GM19324 (cell line): Measurements from ENCODE around the gene CCM2.

Experiments used
- ATAC-seq: cut with Tn5 transposase; IDR thresholded peaks from one replicate; pipeline ENCODE4 v1.9.1; 2021; ENCODE audit warnings: mild to moderate bottlenecking, moderate library complexity; ENCODE audit not compliant: unreplicated experiment, low FRiP score

The CCM2 gene

DNA sequence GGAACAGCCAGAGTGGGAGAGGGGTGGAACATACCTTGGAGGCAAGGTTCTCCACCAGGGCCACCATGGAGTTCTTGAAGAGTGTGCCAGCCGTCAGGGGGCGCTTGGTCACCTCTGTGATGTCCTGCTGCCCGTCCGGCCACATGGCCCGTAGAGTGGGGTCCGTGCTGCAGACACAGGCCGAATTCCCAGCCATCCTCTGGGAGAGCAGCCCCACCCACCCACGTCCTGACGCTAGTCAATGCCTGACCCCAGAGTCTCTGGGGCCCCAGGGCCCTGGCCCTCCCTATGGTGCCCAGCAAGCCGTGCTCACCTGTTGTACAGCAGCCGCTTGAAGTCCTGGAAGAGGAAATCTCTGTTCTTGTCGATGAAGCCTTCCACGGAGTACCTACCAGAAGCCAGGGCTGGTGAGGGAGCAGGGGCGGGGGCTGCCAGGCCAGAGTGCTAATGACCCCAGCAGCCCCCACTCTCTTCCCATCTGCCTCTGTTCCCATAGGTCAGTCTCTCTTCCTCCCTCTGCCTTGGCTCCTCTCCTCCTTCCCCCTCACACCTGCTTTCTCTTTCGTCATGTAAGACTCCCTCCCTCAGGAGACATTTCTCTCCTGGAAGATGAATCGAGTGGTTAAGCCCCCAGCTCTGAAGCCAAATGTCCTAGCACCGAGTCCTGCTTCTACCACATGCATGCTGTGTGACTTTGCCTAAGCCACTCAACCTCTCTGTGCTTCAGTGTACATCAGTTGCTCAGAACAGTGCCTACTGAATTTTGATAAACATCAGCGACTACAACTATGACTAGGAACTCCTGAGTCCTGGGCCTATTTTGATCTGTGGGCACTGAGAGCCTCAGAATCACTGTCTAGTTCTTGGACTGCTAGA lies 32.2 kb upstream of the CCM2 start:
- no peak for ATAC-seq

DNA sequence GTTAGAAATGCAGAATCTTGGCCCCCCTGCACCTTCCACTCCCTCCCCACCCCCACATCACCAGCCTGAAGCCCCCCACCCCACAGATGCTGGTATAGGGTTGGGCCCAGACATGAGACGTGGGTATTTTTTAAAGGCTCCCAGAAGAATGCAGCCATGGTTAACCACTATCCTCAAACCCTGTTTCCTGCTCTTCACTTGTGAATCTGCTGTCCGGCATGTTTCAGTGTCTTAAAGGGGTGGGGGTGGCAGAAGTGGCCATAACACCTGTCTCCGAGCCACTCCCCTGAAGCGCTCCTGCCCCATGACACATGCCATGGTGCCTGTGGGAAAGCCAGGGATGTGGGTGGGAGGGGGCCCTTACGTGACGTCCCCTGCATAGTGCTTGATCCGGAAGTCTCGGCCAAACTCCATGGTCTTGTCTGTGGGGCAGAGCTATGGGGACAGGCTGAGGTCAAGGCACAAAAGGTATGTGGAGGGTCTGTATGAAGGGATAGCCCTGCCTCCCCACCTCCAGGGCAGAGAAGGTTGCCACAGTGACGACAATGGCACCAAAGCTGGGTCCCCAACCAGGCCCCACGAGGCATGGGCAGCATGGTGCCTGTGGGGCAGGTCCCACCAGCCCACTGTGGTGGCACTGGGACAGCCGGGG lies 30.8 kb upstream of the CCM2 start:
- no peak for ATAC-seq

DNA sequence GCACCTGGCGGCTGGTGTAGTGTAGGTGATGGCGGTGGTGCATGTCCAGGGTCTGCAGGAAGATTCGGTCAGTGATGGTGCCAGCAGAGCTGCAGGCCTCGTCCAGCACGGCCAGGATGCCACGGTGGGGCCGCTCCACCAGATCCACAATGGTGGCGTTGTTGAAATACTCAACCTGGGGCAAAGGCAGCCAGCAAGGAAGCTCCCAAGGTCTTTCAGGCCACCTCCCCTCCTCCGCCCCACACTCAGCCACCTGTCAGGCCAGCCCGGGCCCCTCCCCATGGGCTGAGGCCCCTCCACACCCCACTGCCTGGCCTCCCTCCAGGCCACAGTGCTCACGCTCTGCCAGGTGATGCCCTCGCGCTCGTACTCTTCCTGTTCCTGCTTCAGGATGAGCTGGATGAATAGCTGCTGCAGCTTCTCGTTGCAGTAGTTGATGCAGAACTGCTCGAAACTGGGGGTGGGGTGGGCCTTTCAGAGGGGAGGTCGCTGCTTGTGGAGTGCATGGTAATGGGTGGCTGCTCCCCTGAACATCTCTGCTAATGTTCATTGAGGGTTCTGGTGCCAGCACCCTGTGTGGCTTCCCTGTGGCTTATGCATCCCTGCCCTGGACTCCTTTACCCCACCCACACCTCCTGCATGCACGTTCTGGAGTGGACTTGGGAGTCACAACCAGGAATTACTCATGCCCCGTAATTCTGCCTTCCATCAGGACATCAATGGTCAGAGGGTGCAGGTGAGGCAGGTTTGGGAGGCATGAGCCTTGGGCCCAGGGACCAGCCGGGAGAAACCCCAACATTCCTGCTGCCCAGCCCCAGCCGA lies 30.1 kb upstream of the CCM2 start:
- ATAC-seq = no peak

DNA sequence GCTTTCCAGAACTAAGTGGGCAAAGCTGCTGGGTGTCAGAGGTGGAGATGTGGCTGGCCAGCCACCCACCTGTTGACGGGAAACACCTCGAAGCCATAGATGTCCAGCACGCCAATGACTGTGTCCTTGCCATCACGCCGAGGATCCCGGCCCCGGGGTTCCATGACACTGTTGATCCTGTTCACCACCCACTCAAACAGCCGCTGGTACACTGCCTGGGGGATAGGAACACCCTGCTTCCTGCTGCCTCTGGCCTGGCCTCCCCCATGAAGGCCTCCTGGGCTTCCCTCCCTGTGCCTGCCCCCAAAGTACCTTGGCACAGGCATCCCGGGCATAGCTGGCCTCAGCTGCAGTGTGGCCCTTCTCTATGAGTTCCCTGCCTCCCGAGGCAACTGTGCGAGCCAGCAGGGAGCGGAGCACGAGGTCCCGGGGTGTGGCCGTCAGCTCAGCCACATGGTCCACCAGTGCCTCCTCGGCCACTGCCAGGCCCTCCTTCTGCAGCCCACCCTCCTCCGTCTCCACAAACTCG lies 29.4 kb upstream of the CCM2 start:
- ATAC-seq = no peak

DNA sequence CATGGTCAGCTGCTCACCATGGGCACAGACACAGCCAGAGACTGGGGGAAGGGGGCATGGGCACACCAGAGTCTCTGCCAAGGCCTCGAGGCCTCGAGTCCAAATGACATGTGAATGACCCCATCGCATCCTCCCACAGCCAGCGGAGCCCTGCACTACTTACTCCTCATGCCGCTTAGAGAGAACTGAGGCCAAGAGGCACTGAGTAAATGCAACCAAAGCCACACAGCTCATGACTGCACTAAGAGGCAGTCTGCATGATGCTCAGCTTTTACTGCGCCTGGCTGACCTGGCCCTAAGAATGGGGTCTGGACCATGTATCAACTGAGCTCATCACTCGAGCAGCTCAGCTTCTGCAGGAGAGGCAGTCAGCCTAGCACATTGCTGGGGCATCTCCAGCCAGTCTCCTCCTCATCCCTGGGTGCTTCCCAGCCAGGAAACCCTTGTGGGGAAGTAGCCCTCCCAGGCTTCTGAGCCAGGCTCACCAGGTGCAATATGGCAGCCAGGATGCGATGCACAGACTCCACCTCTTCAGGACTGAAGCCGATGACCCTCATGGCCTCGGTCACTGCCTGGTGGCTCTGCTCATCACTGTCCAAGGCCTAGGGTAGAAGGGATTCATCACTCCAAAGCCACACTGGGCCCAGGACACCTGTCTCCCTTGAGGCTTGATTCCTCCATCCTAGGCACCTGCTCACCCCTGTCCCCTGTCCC lies 28.7 kb upstream of the CCM2 start:
- no peak for ATAC-seq

DNA sequence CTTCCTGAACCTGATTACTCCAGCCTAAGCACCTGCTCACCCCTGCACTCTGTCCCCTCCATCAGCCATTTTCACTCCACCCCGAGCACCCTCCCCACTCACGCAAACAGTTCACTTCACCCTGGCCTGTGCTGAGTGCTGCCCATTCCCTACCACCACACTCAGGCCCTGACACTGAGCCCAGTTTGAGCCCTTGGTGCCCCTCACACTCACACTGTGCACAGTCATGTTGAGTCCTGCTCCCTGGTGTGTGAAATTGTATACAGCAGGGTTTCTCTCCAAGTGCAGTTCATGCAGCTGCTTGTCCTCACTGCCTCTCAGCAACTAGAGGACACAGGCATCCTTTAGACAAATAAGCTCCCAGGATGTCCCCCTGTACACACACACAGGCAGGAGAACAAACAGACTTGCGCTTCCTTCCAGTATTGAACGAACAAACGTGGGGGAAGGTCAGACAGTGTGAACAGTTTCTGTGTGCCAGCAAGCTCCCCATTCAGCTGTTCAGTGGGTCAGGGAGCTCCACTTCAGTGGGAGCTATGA lies 28.0 kb upstream of the CCM2 start:
- no peak for ATAC-seq

DNA sequence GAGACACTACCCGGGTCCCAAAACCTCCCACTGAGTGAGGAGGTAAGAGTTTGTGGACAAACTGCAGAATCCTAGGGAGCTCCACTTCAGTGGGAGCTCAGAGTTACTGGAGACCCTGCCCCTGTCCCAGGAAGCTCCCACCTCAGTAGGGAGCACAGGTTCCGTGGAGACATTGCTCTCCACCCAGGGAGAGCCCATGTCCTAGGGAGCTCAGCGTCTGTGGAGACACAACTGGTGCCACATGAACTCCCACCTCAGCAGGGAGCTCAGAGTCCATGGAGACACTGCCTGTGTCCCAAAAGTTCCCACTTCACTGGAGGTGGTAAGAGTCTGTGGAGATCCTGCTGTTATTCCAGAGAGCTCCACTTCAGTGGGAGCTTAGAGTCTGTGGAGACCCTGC lies 27.4 kb upstream of the CCM2 start:
- ATAC-seq = no peak

DNA sequence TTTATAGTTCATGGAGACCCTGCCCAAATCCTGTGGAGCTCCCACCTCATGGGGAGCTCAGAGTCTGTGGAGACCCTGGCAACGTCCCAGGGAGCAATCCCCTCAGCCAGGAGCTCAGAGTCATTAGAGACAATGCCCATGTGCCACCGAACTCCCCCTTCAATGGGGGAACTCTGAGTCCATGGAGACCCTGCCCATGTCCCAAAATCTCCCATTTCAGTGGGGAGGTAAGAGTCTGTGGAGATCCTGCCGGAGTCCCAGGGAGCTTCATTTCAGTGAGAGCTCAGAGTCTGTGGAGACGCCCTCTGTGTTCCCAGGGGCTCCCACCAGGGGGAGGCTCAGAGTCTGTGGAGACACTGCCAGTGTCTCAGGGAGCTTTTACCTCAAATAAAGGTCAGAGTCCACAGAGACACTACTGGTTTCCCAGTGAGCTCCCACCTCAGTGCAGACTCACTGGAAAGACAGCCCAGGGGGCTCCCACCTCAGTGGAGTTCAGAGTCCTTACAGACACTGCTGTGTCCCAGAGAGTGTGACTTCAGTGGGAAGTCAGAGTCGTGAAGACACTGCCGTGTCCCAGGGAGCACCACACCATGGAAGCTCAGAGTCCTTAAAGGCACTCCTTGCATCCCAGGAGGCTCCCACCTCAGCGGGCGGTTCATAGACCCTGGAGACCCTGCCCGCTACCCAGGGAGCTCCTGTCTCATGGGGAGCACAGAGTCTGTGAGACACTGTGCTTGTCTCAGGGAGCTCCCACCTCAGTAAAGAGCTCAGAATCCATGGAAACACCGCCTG lies 26.2 kb upstream of the CCM2 start:
- no peak for ATAC-seq

DNA sequence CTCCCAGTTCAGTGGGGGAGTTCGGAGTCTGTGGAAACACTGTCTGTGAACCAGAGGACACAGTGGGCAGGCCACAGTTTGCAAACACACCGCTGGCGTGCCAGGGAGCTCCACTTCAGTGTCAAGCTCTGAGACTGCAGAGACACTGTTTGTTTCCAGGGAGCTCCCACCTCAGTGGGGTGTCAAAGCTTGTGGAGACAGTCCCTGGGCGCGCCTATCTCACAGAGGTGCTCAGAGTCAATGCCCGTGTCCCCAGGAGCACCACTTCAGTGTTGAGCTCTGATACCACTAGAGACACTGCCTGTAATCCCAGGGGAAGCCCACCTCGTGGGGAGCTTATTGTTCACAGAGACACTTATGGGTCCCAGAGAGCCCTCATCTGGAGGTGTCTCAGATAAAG lies 25.5 kb upstream of the CCM2 start:
- no peak for ATAC-seq

DNA sequence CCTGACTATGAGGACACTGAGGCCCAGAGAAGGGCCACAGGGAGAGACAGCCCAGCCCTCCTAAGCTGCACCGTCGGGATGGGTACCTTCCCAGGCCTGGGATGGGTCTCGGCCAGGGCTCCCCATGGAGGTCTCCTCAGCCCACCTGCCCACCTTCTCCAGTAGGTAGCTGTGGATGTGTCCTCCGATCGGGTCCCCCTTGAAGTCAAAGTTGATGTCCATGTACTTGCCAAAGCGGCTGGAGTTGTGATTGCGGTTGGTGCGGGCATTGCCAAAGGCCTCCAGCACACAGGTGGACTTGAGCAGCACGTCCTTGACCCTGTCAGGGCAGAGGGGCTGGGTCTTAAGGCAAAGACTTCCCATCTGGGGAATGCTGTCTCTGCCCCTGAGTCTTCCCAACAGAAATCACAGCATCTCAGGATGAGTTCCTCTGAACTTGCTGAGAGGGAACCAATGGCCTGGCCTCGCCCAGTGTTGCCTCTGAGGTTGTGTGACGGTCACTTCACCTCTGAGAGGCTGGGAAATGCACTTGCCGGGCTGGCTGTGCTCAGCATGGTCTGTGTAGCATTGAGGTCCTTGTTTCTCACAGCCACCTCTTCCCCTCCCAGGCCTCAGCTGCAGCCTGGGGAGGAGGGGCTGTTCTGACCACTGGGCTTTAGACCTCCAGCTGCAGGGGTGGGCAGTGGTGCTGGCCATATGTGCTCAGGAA lies 24.5 kb upstream of the CCM2 start:
- no peak for ATAC-seq

DNA sequence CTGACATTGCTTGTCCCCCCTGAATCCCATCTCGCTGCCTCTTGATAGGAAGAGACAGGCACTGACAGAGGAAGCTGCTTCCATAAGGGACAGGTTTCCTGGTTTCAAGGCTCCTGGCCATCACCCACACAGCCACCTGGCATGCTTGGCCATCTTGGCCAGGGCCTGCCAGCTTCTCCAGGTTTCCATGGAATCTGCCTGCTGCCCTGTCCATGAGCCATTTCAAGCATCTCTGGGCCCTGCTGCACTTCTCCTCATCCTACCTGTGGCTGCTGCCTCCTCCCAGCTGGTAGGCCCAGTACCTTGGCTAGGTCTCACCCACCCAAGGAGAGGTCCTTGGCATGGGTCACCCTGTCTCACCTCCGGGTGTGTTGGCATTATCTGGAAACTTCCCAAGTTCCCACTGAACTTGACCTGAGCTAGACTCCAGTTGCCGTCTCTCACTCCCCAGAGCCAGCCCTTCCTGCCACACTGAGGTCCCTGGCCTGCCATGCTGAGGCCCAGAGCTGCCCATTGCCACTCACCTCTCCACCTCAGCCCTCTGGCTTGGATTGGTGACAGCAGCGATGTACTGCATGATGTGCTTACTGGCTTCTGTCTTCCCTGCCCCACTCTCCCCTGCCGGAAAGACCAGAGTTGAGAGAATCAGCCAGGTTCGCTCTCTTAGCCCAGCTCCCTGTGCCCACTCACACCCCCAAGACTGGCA lies 23.8 kb upstream of the CCM2 start:
- ATAC-seq = no peak

DNA sequence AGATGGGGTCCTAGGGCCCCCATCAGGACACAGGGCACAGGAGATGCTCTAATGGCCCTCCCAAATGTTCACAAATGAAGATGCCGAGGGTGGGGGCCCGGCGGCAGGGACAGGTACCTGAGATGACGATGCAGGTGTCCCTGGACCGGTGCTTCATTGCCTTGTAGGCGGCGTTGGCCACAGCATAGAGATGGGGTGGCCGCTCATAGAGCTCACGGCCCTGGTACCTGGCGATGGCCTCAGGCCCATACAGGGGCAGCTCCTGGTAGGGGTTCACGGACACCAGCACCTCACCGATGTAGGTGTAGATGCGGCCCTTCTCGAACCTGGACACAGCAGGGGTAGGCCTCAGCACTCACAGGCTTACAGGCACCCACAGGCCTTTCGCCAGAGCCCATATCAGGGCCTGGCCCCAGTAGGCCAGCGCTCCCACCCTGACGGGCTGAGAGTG lies 23.2 kb upstream of the CCM2 start:
- ATAC-seq = no peak

DNA sequence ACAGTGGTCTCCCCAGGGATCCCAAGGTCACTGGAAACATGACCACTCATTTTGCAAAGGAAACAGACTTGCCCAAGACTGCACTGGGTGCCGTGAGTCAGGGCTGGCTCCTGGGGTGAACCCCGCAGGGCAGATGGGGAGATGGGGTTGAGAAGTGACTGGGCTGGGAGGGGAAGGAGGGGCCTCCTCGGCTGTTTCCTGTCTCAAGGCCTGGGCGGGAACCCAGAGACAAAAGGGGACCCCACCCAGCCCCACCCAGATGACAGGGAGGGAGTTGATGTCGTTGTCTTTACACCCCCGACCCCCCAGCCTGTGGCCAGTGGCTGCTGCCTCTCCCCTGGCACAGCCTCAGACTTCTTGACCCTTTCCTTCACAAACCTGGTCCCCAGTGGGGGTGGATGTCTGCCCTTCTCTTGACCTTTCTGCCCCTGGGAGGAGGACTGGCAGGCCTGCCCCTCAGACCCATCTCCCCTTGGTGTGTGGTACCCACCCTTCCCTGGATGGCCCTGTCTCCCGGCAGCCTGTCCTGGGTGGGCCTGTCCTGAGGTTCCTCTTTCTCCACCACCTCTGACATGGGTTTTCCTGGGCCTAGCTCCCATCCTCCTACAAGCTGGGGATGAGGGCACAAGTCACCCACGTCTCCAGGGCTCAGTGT lies 22.6 kb upstream of the CCM2 start:
- no peak for ATAC-seq

DNA sequence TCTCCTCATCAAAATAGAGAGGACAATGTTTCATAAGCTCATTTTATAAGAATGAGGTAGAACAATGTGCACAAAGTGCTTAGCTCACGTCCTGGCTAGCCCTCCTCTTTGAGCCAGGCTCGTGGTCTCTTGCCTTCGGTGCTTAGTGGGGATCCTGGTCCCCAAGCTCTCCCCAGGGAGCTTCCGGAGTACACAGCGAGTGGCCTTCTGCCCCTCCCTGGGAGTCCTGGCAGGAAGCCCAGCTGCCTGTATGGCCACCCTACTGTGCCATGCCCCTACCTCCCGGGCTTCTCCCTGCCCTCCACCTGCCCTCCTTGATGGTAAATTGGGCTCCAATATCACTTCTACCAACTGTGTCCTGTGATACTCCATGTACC lies 22.1 kb upstream of the CCM2 start:
- no peak for ATAC-seq

DNA sequence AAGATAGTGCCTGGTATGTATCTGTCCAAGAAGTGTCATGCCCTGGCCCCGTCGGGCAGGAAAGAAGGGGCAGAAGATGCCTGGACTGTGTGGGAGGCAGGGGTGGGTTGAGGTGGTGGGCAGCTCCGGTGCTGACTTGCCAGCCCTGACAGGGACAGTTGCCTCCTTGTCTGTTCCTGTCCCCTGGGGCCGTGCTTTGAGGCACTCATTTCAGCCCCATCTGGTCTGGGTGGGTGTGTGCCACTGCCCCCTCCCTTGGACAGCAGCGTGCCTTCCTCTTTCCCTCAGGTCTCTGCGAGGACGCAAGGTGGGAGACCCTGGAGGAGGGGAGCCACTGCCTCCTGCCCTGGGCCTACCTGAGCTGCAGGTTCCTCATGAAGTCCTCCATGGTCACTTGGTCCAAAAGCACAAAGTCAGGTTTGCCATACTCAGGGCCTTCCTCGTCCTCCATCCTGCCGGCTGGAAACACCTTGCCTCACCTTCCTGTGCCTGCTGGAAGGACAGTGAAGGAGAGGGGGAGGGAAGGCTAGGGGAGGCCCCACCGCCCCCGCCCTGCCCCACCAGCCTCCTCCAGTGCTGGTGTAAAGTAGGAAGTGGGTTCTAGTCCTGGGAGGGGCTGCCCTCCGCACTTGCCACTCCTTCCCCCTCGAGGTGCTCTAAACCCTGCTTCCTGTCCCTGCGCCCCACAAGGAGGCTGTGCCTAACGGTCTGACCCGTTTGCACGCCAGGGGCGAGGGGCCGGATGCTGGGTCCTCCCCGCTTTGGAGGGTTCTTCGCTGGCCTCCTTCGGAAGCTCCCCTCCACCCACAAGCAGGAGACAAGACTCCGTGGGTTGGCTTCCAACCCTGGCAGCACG lies 21.3 kb upstream of the CCM2 start, which contains the start of gene MYO1G:
MYO1G (minus strand) TSS at position 505 of the 856 bp plus-strand sequence; CDS start at position 451, 54 bp downstream.
- peak; percentile 65 for ATAC-seq
